ENCODE data around the gene PCP4. TPM values are rescaled to one million over a fixed set of nuclear protein-coding genes. Genes with fewer than 3 reads are reported as not detected.

Gene PCP4
- total RNA-seq, 1 experiment from 2014 or later: 0.77 TPM

DNA sequence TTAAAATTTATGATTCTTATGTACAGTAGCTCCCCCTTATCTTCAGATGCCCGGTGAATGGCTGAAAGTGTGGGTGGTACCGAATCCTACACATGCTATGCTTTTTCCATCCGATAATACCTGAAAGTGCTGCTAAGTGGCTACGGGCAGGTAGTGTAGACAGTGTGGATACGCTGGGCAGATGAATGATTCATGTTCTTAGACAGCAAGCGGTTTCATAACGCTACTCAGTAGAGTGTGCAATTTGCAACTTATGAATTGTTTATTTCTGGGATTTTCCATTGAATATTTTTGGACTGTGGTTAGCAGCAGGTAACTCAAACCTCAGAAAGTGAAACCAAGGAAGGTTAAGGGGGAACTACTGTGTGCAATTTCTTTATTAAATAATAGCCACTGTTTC is 7.5 kb downstream of the PCP4 start:
- no peak overlapping the region for H3K27ac Mint-ChIP-seq
- no peaks in the 10 kb centered on the region; a peak in 1 of 4 replicates for H3K4me1 Mint-ChIP-seq
- no peak overlapping the region for H2AFZ ChIP-seq (ENCODE audit: low read length)
- no CpG with 5 or more reads among the region's 7 CpGs for WGBS (ENCODE audit: extremely low coverage, insufficient read length, low lambda C conversion rate)
- no peak overlapping the region for H3K56ac ChIP-seq (ENCODE audit: insufficient read length, low read depth, low read length)
- H3K9me3 ChIP-seq (ENCODE audit: control insufficient read depth, low read depth, low read length): no peaks in the 10 kb centered on the region
- H3K9ac ChIP-seq (ENCODE audit: extremely low read depth, insufficient read length, low read length): no peak overlapping the region
- H2BK5ac ChIP-seq (ENCODE audit: insufficient read length, low read length): no peak overlapping the region
- H2BK20ac ChIP-seq (ENCODE audit: low read depth, low read length, poor library complexity, severe bottlenecking): no peak overlapping the region
- no peak overlapping the region for H2BK15ac ChIP-seq (ENCODE audit: low read depth, low read length)
- no peak overlapping the region for H2BK12ac ChIP-seq (ENCODE audit: insufficient read length, low read depth, low read length)
- no peak overlapping the region for H3K18ac ChIP-seq (ENCODE audit: insufficient read length, low read depth, low read length)
- no peaks in the 10 kb centered on the region for H3K9me3 Mint-ChIP-seq
- no peak overlapping the region for H3K4me2 ChIP-seq (ENCODE audit: insufficient read depth, insufficient read length, low read length)
- no peak overlapping the region for H4K5ac ChIP-seq (ENCODE audit: insufficient read length, low read depth, low read length)
- no peak overlapping the region for H4K91ac ChIP-seq (ENCODE audit: insufficient read length, low read depth, low read length)
- no peaks in the 10 kb centered on the region for H3K79me1 ChIP-seq (ENCODE audit: insufficient read depth, low read depth, low read length, poor library complexity, severe bottlenecking)
- H3K27me3 Mint-ChIP-seq (ENCODE audit: low read depth): no peaks in the 10 kb centered on the region
- no peak overlapping the region for H3T11ph ChIP-seq (ENCODE audit: low read length)
- no peak overlapping the region for H3K27ac ChIP-seq (ENCODE audit: insufficient read length, low read depth, low read length)
- no peak overlapping the region for H4K8ac ChIP-seq (replicated peaks; ENCODE audit: insufficient read length, low read depth, low read length)
- no peak overlapping the region for H3K14ac ChIP-seq (ENCODE audit: insufficient read depth, low read length)
- H2BK120ac ChIP-seq (ENCODE audit: low read depth, low read length, poor library complexity, severe bottlenecking): no peak overlapping the region
- H4K20me1 ChIP-seq (ENCODE audit: control insufficient read depth, insufficient read depth, insufficient read length): no peaks in the 10 kb centered on the region
- H3K27me3 ChIP-seq (ENCODE audit: insufficient read depth, low read length): no peaks in the 10 kb centered on the region
- TF ChIP-seq, protein P1, sequence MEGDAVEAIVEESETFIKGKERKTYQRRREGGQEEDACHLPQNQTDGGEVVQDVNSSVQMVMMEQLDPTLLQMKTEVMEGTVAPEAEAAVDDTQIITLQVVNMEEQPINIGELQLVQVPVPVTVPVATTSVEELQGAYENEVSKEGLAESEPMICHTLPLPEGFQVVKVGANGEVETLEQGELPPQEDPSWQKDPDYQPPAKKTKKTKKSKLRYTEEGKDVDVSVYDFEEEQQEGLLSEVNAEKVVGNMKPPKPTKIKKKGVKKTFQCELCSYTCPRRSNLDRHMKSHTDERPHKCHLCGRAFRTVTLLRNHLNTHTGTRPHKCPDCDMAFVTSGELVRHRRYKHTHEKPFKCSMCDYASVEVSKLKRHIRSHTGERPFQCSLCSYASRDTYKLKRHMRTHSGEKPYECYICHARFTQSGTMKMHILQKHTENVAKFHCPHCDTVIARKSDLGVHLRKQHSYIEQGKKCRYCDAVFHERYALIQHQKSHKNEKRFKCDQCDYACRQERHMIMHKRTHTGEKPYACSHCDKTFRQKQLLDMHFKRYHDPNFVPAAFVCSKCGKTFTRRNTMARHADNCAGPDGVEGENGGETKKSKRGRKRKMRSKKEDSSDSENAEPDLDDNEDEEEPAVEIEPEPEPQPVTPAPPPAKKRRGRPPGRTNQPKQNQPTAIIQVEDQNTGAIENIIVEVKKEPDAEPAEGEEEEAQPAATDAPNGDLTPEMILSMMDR (conservative IDR thresholded peaks at IDR 0.05): no peak
- H2AK5ac ChIP-seq (ENCODE audit: insufficient read length, low read length): no peak overlapping the region
- H3K79me2 ChIP-seq (ENCODE audit: insufficient read depth, low read length): no peaks in the 10 kb centered on the region
- H3K4me1 ChIP-seq (ENCODE audit: insufficient read depth, low read length): peaks cover 2% of the 10 kb centered on the region; the same call in 1 of the 2 replicates
- H3K4ac ChIP-seq (ENCODE audit: low read depth, low read length): no peak overlapping the region
- no peaks in the 10 kb centered on the region for H3K36me3 Mint-ChIP-seq (ENCODE audit: insufficient read depth in 1 of 3, low read depth in 3 of 3)
- no peak for DNase-seq
- no peaks in the 10 kb centered on the region for H3K23me2 ChIP-seq (ENCODE audit: insufficient read length, low read depth, low read length, poor library complexity, severe bottlenecking)
- no peak overlapping the region for H3K4me3 Mint-ChIP-seq
- no peak overlapping the region for H3K23ac ChIP-seq (ENCODE audit: insufficient read length, low read depth, low read length)

Data from H9 (cell line).